Lung (tissue), 12 donors: ENCODE results near the gene RHOB. TPM values are rescaled to one million over a fixed set of nuclear protein-coding genes. Genes with fewer than 3 reads are reported as not detected.

Experiments
- ATAC-seq: fragments of 200-7000 bp; cut with Tn5 transposase; one replicate; pipeline ENCODE4 v1.9.1; 2020; ENCODE audit warnings: moderate number of reproducible peaks; ENCODE audit not compliant: insufficient read depth, low FRiP score
- DNase-seq, 3 donors: peaks; one replicate each; pipeline ENCODE4 v3.0.0-alpha.2; 2013 to 2017
- H3K27ac ChIP-seq, 2 donors: one replicate each; pipeline ENCODE4 v1.5.1; 2013; ENCODE audit warnings: mild to moderate bottlenecking in 2 of 2, moderate library complexity in 2 of 2, control low read depth in 1 of 2, inconsistent platforms in 1 of 2, low read depth in 1 of 2, low read length in 1 of 2
- H3K27me3 ChIP-seq, 3 donors: one replicate each; pipeline ENCODE4 v1.5.1; 2013; ENCODE audit warnings: low read length in 2 of 3; ENCODE audit not compliant: control insufficient read depth in 3 of 3, insufficient read depth in 3 of 3
- H3K36me3 ChIP-seq, 4 donors: one replicate each; pipeline ENCODE4 v1.5.1; 2013; ENCODE audit warnings: low read length in 4 of 4, mild to moderate bottlenecking in 1 of 4, moderate library complexity in 1 of 4; ENCODE audit not compliant: control insufficient read depth in 4 of 4, insufficient read depth in 4 of 4
- H3K4me1 ChIP-seq, 5 donors: one replicate each; pipeline ENCODE4 v1.5.1; 2013; ENCODE audit warnings: low read length in 5 of 5, mild to moderate bottlenecking in 2 of 5, moderate library complexity in 1 of 5; ENCODE audit not compliant: control insufficient read depth in 5 of 5, insufficient read depth in 5 of 5
- H3K4me3 ChIP-seq: one replicate; pipeline ENCODE4 v1.5.1; 2013; ENCODE audit warnings: mild to moderate bottlenecking, control low read depth, moderate library complexity
- H3K9ac ChIP-seq, 2 donors: one replicate each; pipeline ENCODE4 v1.5.1; 2013; ENCODE audit warnings: low read length in 2 of 2, control low read depth in 1 of 2; ENCODE audit not compliant: insufficient read depth in 1 of 2
- H3K9me3 ChIP-seq, 4 donors: one replicate each; pipeline ENCODE4 v1.5.1; 2013; ENCODE audit warnings: low read length in 3 of 4, mild to moderate bottlenecking in 1 of 4, moderate library complexity in 1 of 4; ENCODE audit not compliant: control insufficient read depth in 4 of 4, insufficient read depth in 3 of 4
- WGBS, 2 donors: extraction: QIAGEN DNeasy Blood & Tissue Kit; methylation state at CpG; one replicate each; pipeline ENCODE4 v1.1.7; 2013; 5-methylcytosine and 5-hydroxymethylcytosine counted together
- polyA plus RNA-seq, 2 donors: library from polyadenylated mRNA; stranded (reverse); fragments of 200-250 nt; gene quantifications; one replicate each; pipeline ENCODE4 v1.2.1, GENCODE V29; 2013
- total RNA-seq, 2 donors: library from RNA; depleted of rRNA in 1 of 2; stranded (reverse); fragments of >200 nt in 1 of 2; gene quantifications; one replicate each; pipeline ENCODE4 v1.2.1, GENCODE V29; 2014 to 2021
- TF ChIP-seq, protein P1 (sequence below): IDR thresholded peaks from 2 replicates; pipeline ENCODE4 v1.5.1; 2012; ENCODE audit warnings: mild to moderate bottlenecking; ENCODE audit errors: control extremely low read depth, extremely low read depth
- donor health status: control.
- donor health status: control.
- donor health status: Bipolar disorder and iron deficiency.
- donor health status: healthy.
- donor health status: DM: yes; HTN: yes; CAD: no.

Gene RHOB
- total and polyA plus RNA-seq, 4 donors: 93.2 to 354 (median 249) TPM

DNA sequence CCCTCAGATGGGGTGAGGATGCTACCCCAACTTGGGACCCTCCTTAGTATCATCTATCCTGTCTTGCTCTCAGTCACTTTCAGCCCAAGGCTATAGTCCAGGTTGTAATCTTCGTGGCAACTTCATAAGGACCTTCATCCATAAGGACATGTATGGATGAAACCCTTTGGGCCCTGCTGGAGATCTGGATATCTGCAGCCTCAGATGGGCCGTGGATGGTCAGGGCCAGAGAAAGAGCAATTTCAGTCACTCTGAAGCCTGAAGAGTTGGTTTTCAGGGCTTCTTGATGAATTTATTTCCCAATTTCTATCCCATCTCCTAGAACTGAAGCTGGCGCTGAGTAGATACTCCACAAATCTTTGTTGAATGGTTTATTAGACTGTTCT, 28.7 kb downstream of the RHOB start:
- H3K27ac ChIP-seq: no peak overlapping the region
- no peak overlapping the region for H3K9ac ChIP-seq
- H3K4me1 ChIP-seq: peaks cover 0 to 8% (median 0%) of the 10 kb centered on the region in 5 donors
- TF ChIP-seq, protein P1, sequence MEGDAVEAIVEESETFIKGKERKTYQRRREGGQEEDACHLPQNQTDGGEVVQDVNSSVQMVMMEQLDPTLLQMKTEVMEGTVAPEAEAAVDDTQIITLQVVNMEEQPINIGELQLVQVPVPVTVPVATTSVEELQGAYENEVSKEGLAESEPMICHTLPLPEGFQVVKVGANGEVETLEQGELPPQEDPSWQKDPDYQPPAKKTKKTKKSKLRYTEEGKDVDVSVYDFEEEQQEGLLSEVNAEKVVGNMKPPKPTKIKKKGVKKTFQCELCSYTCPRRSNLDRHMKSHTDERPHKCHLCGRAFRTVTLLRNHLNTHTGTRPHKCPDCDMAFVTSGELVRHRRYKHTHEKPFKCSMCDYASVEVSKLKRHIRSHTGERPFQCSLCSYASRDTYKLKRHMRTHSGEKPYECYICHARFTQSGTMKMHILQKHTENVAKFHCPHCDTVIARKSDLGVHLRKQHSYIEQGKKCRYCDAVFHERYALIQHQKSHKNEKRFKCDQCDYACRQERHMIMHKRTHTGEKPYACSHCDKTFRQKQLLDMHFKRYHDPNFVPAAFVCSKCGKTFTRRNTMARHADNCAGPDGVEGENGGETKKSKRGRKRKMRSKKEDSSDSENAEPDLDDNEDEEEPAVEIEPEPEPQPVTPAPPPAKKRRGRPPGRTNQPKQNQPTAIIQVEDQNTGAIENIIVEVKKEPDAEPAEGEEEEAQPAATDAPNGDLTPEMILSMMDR: no peak
- no peak for ATAC-seq
- WGBS, 2 donors: 93 to 97% methylated on average over 3 of the region's 3 CpGs
- no peaks in the 10 kb centered on the region for H3K27me3 ChIP-seq
- H3K4me3 ChIP-seq: no peak overlapping the region
- no peaks in the 10 kb centered on the region for H3K9me3 ChIP-seq
- no peak for DNase-seq
- no peaks in the 10 kb centered on the region for H3K36me3 ChIP-seq

DNA sequence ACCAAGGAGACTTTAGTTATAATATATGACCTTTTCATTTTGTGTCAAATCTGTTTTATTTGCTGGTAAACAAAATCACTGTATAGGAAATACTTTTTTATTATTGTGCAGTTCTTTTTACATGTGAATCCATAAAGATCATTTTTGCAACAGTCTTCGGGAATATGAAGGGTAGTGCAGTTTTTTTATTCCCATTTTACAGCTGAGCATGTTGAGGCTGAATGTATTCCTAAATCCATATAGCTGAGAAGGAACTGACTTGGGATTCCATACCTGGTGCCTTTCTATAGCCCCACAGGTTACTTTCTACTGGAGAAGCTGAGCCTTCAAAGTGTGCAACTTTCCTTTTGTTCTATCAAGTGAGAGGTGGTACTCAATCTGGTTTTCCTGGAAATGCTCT, 29.6 kb downstream of the RHOB start:
- Histone ChIP-seq H3K27ac (no peak overlapping the region), H3K9me3 (no peaks in the 10 kb centered on the region), H3K27me3 (no peaks in the 10 kb centered on the region), H3K4me3 (no peak overlapping the region), H3K4me1 (peaks cover 0 to 8% (median 0%) of the 10 kb centered on the region in 5 donors), H3K36me3 (no peaks in the 10 kb centered on the region), H3K9ac (no peak overlapping the region)
- DNase-seq (no peak), ATAC-seq (no peak)
- WGBS, 2 donors: 92 to 94% methylated on average over 1 of the region's 1 CpG
- TF ChIP-seq, protein P1: no peak

DNA sequence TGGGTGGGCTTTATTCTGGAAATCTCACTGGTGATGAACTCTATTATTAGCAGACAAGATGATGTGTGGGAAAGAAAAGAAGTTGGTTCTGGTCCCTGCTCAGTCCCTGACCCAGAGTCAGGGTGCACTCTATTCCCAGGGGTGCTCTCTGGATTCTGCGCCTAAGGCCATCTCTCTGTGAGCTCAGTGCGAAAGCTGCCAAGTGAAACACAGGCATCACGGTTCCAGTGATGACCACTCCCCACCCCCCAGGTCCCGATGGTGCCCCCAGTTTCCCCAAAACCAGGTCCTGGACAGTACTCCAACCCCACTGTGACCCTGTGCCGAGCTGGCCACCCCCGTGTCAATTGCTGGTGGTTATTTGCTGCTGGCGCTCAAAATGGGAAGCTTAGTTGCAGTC, 30.1 kb downstream of the RHOB start:
- peaks cover 0 to 8% (median 0%) of the 10 kb centered on the region in 5 donors for H3K4me1 ChIP-seq
- no peak for DNase-seq
- 89 to 95% methylated on average over 7 of the region's 7 CpGs for WGBS, 2 donors
- no peaks in the 10 kb centered on the region for H3K36me3 ChIP-seq
- TF ChIP-seq, protein P1: no peak
- H3K27me3 ChIP-seq: no peaks in the 10 kb centered on the region
- H3K4me3 ChIP-seq: no peak overlapping the region
- no peak overlapping the region for H3K9ac ChIP-seq
- H3K27ac ChIP-seq: no peak overlapping the region
- no peak for ATAC-seq
- no peaks in the 10 kb centered on the region for H3K9me3 ChIP-seq

DNA sequence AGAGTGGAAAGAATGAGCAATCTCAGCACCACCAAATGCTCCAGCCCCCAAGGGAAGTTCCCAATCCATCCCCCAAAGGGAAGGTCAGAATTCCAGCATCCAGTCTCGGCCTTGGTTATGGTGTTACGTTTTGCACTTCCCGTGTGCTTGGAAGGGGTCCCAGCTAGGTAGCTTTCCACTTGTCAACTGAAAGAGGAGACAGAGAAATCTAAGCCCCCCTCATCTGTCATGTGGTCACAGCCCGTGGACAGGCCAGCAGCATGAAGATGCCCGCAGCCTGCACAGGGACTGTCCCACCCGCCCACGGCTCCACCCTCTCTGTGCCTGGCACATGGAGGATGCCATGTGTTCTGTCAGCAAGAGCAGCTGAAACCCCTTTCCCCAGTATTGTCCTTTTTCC, 32.1 kb downstream of the RHOB start:
- WGBS, 2 donors: 92 to 96% methylated on average over 7 of the region's 7 CpGs
- peaks cover 0 to 7% (median 0%) of the 10 kb centered on the region in 5 donors for H3K4me1 ChIP-seq
- no peak for ATAC-seq
- TF ChIP-seq, protein P1: no peak
- H3K9ac ChIP-seq: no peak overlapping the region
- H3K9me3 ChIP-seq: no peaks in the 10 kb centered on the region
- DNase-seq: no peak
- no peak overlapping the region for H3K27ac ChIP-seq
- no peaks in the 10 kb centered on the region for H3K27me3 ChIP-seq
- H3K36me3 ChIP-seq: no peaks in the 10 kb centered on the region
- H3K4me3 ChIP-seq: no peak overlapping the region
